UCSD-AML1 (cell line): ENCODE data around the gene TK1.

Source experiments
- DNase-seq: peaks from one replicate; lab custom pipeline; 2025; ENCODE audit not compliant: unreplicated experiment; lab: John Stamatoyannopoulos, UW

TK1 gene

GRCh38 chr17:78135858-78136500 is 50.9 kb downstream of the TK1 start:
- DNase-seq, result no peak

- DNase-seq, result no peak
Measured at GRCh38 chr17:78134899-78135385, 51.9 kb downstream of the TK1 start.

GRCh38 chr17:78133971-78134898 is 52.6 kb downstream of the TK1 start:
- DNase-seq, result peak; percentile 52

GRCh38 chr17:78133179-78133951 is 53.5 kb downstream of the TK1 start:
- no peak for DNase-seq

GRCh38 chr17:78132767-78133178 is 54.1 kb downstream of the TK1 start:
- no peak for DNase-seq

GRCh38 chr17:78132084-78132676 is 54.7 kb downstream of the TK1 start:
- DNase-seq, result peak; percentile 66

- peak; percentile 48 for DNase-seq
Measured at GRCh38 chr17:78131172-78132083, 55.4 kb downstream of the TK1 start.

- peak; percentile 86 for DNase-seq
Measured at GRCh38 chr17:78130437-78131101, 56.3 kb downstream of the TK1 start, which contains the start of gene TMC8. Gene TMC8 (plus strand): TSS chr17:78130771. CDS start chr17:78131589, 818 bp downstream.

- no peak for DNase-seq
Measured at GRCh38 chr17:78130090-78130436, 56.8 kb downstream of the TK1 start.

GRCh38 chr17:78129351-78130089 is 57.3 kb downstream of the TK1 start:
- DNase-seq, result peak; percentile 54

- DNase-seq, result peak; percentile 87
Measured at GRCh38 chr17:78128551-78129350, 58.1 kb downstream of the TK1 start, which contains the start of gene TMC6. Gene TMC6 (minus strand): TSS chr17:78128755. CDS start chr17:78126832, 1,923 bp downstream.

- peak; percentile 65 for DNase-seq
Measured at GRCh38 chr17:78127888-78128550, 58.8 kb downstream of the TK1 start.

GRCh38 chr17:78127239-78127887 is 59.5 kb downstream of the TK1 start:
- peak; percentile 87 for DNase-seq

GRCh38 chr17:78126895-78127238 is 60.0 kb downstream of the TK1 start:
- DNase-seq, result no peak

- DNase-seq, result no peak
Measured at GRCh38 chr17:78125976-78126894, 60.6 kb downstream of the TK1 start.
